ENCODE data around the gene PRRC2C.

Gene PRRC2C

GRCh38 chr1:171616586-171616985 lies 131.3 kb downstream of the PRRC2C start:
- Histone ChIP-seq H3K4me1 (ENCODE audit: control insufficient read depth, low read depth, low read length) (no peaks in the 10 kb centered on the region), H3K56ac (ENCODE audit: low read length) (no peak overlapping the region), H3K4me3 (ENCODE audit: low read length) (no peak overlapping the region), H3K27me3 (ENCODE audit: insufficient read depth, low read length, poor library complexity) (no peaks in the 10 kb centered on the region), H3K4me2 (ENCODE audit: low read length) (no peak overlapping the region), H3K79me1 (ENCODE audit: low read length) (no peaks in the 10 kb centered on the region), H3K79me2 (ENCODE audit: control insufficient read depth, insufficient read depth, low read length) (no peaks in the 10 kb centered on the region), H2BK120ac (ENCODE audit: low read depth, low read length) (no peak overlapping the region), H3K9ac (ENCODE audit: low read length) (no peak overlapping the region), H4K8ac (ENCODE audit: low read depth, low read length) (no peak overlapping the region), H3K4ac (ENCODE audit: low read depth, low read length) (no peak overlapping the region), H2BK15ac (replicated peaks; ENCODE audit: low read depth) (no peak overlapping the region), H4K5ac (ENCODE audit: low read length) (no peak overlapping the region), H3K27ac (ENCODE audit: low read depth, low read length) (no peak overlapping the region), H3K36me3 (ENCODE audit: control insufficient read depth, insufficient read depth, low read length) (no peaks in the 10 kb centered on the region), H2AK5ac (ENCODE audit: low read length) (no peak overlapping the region), H3K18ac (ENCODE audit: low read length) (no peak overlapping the region), H2BK5ac (ENCODE audit: low read length) (no peak overlapping the region), H3K23ac (ENCODE audit: low read length) (no peak overlapping the region)
- no peak for DNase-seq
- WGBS (ENCODE audit: extremely low coverage, insufficient coverage, low lambda C conversion rate): no CpG with 5 or more reads among the region's 2 CpGs

DNA sequence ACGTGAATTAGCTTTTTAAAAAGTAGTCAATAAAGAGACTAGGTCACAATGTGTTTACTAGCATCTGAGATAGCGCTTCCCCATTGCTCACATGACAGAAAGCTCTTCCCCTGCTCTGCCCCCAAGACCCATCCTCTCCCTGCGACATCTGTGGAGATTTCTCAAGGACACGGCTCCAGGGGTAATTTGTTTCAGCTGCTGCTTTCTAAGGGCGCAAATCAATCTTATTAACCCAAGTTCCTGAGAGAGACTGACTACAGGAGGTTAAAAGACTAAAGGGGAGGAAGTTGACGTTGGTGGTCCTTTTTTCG lies 136.8 kb downstream of the PRRC2C start, which contains the start of gene MYOCOS:
TSS of gene MYOCOS (plus strand) at position 92 of the 311 bp plus-strand sequence. CDS start 1,641 bp downstream, outside the sequence.
- H3K27ac ChIP-seq (ENCODE audit: low read depth, low read length): no peak within 1 kb of the TSS
- H4K5ac ChIP-seq (ENCODE audit: low read length): no peak within 1 kb of the TSS
- H3K9ac ChIP-seq (ENCODE audit: low read length): no peak within 1 kb of the TSS
- no peaks in the 10 kb centered on the region for H3K27me3 ChIP-seq (ENCODE audit: insufficient read depth, low read length, poor library complexity)
- no peaks in the 10 kb centered on the region for H3K79me2 ChIP-seq (ENCODE audit: control insufficient read depth, insufficient read depth, low read length)
- no peak for DNase-seq
- WGBS (ENCODE audit: extremely low coverage, insufficient coverage, low lambda C conversion rate): no CpG with 5 or more reads among the region's 7 CpGs
- no peak within 1 kb of the TSS for H3K4me2 ChIP-seq (ENCODE audit: low read length)
- no peak within 1 kb of the TSS for H3K23ac ChIP-seq (ENCODE audit: low read length)
- no peak within 1 kb of the TSS for H3K4me3 ChIP-seq (ENCODE audit: low read length)
- no peak within 1 kb of the TSS for H3K18ac ChIP-seq (ENCODE audit: low read length)
- H2AK5ac ChIP-seq (ENCODE audit: low read length): no peak within 1 kb of the TSS
- no peak within 1 kb of the TSS for H2BK5ac ChIP-seq (ENCODE audit: low read length)
- no peaks in the 10 kb centered on the region for H3K79me1 ChIP-seq (ENCODE audit: low read length)
- no peaks in the 10 kb centered on the region for H3K36me3 ChIP-seq (ENCODE audit: control insufficient read depth, insufficient read depth, low read length)
- no peaks in the 10 kb centered on the region for H3K4me1 ChIP-seq (ENCODE audit: control insufficient read depth, low read depth, low read length)
- no peak within 1 kb of the TSS for H2BK120ac ChIP-seq (ENCODE audit: low read depth, low read length)
- H4K8ac ChIP-seq (ENCODE audit: low read depth, low read length): no peak within 1 kb of the TSS
- H3K56ac ChIP-seq (ENCODE audit: low read length): no peak within 1 kb of the TSS
- no peak within 1 kb of the TSS for H3K4ac ChIP-seq (ENCODE audit: low read depth, low read length)
- no peak within 1 kb of the TSS for H2BK15ac ChIP-seq (replicated peaks; ENCODE audit: low read depth)

DNA sequence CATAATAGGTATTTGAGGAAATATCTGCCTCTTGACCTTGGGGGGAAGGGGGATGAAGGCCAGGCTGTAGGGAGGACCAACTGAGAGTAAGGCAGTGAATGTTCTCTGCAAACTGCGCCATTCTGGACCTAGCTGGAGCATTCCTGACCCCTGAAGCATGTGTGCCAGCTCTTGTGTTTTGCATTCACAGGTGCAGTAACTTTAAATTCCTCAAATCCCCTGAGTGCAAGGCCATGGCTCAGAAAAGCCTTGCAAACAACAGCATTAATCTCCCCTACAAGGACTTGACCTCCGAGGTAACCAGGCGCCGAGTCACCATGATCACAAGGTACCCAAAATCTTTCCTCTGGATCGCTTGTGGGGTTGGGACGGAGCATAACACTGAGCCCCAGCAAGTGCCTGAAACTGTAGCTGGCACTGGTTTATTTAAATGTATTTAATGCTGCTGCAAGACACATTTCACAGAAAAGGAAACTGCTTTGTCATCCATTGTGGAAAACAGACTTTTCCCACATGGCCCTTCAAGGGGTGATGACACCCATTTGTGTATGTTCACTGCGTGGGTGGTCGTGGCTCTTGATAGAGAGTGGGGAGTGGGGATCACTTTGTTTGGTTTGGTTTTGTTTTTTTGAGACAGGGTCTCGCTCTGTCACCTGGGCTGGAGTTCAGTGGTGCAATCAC lies 138.5 kb downstream of the PRRC2C start:
- Histone ChIP-seq H3K36me3 (ENCODE audit: control insufficient read depth, insufficient read depth, low read length) (no peaks in the 10 kb centered on the region), H3K56ac (ENCODE audit: low read length) (no peak overlapping the region), H2BK15ac (replicated peaks; ENCODE audit: low read depth) (no peak overlapping the region), H3K18ac (ENCODE audit: low read length) (no peak overlapping the region), H3K79me1 (ENCODE audit: low read length) (no peaks in the 10 kb centered on the region), H3K4me3 (ENCODE audit: low read length) (no peak overlapping the region), H2AK5ac (ENCODE audit: low read length) (no peak overlapping the region), H3K79me2 (ENCODE audit: control insufficient read depth, insufficient read depth, low read length) (no peaks in the 10 kb centered on the region), H4K5ac (ENCODE audit: low read length) (no peak overlapping the region), H2BK5ac (ENCODE audit: low read length) (no peak overlapping the region), H2BK120ac (ENCODE audit: low read depth, low read length) (no peak overlapping the region), H3K27ac (ENCODE audit: low read depth, low read length) (no peak overlapping the region), H3K9ac (ENCODE audit: low read length) (no peak overlapping the region), H3K23ac (ENCODE audit: low read length) (no peak overlapping the region), H3K4ac (ENCODE audit: low read depth, low read length) (no peak overlapping the region), H3K4me2 (ENCODE audit: low read length) (no peak overlapping the region), H3K4me1 (ENCODE audit: control insufficient read depth, low read depth, low read length) (no peaks in the 10 kb centered on the region), H4K8ac (ENCODE audit: low read depth, low read length) (no peak overlapping the region), H3K27me3 (ENCODE audit: insufficient read depth, low read length, poor library complexity) (no peaks in the 10 kb centered on the region)
- no peak for DNase-seq
- no CpG with 5 or more reads among the region's 9 CpGs for WGBS (ENCODE audit: extremely low coverage, insufficient coverage, low lambda C conversion rate)

GRCh38 chr1:171625225-171625624 lies 139.9 kb downstream of the PRRC2C start:
- Histone ChIP-seq H3K18ac (ENCODE audit: low read length) (no peak overlapping the region), H3K4me1 (ENCODE audit: control insufficient read depth, low read depth, low read length) (no peaks in the 10 kb centered on the region), H3K27me3 (ENCODE audit: insufficient read depth, low read length, poor library complexity) (no peaks in the 10 kb centered on the region), H2BK120ac (ENCODE audit: low read depth, low read length) (no peak overlapping the region), H4K8ac (ENCODE audit: low read depth, low read length) (no peak overlapping the region), H3K9ac (ENCODE audit: low read length) (no peak overlapping the region), H3K27ac (ENCODE audit: low read depth, low read length) (no peak overlapping the region), H3K56ac (ENCODE audit: low read length) (no peak overlapping the region), H2BK5ac (ENCODE audit: low read length) (no peak overlapping the region), H3K79me1 (ENCODE audit: low read length) (no peaks in the 10 kb centered on the region), H3K36me3 (ENCODE audit: control insufficient read depth, insufficient read depth, low read length) (no peaks in the 10 kb centered on the region), H3K79me2 (ENCODE audit: control insufficient read depth, insufficient read depth, low read length) (no peaks in the 10 kb centered on the region), H2AK5ac (ENCODE audit: low read length) (no peak overlapping the region), H3K4ac (ENCODE audit: low read depth, low read length) (no peak overlapping the region), H2BK15ac (replicated peaks; ENCODE audit: low read depth) (no peak overlapping the region), H3K4me3 (ENCODE audit: low read length) (no peak overlapping the region), H3K4me2 (ENCODE audit: low read length) (no peak overlapping the region), H4K5ac (ENCODE audit: low read length) (no peak overlapping the region), H3K23ac (ENCODE audit: low read length) (no peak overlapping the region)
- no peak for DNase-seq
- no CpG with 5 or more reads among the region's 1 CpG for WGBS (ENCODE audit: extremely low coverage, insufficient coverage, low lambda C conversion rate)

DNA sequence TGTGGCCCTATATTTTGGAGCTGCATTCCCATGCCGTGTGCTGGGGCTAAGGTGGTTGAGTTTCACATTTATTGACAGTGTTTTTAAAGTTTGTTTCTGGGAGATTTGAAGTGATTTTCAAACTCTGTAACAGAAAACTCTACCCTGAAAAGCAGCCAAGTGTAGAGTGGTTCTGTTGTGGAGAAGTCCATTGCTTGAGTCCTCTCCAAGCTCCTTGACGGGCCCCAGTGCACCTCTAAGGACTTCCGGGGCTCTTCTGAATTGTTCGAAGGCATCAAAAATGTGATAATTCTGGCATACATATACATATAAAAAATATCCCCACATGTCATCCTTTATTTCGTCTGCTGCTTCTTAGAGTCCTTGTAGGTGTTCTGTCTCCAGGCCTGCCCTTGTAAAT lies 141.7 kb downstream of the PRRC2C start:
- no peak overlapping the region for H3K27ac ChIP-seq (ENCODE audit: low read depth, low read length)
- H2BK5ac ChIP-seq (ENCODE audit: low read length): no peak overlapping the region
- H4K5ac ChIP-seq (ENCODE audit: low read length): no peak overlapping the region
- no peak overlapping the region for H2BK15ac ChIP-seq (replicated peaks; ENCODE audit: low read depth)
- H3K36me3 ChIP-seq (ENCODE audit: control insufficient read depth, insufficient read depth, low read length): no peaks in the 10 kb centered on the region
- WGBS (ENCODE audit: extremely low coverage, insufficient coverage, low lambda C conversion rate): no CpG with 5 or more reads among the region's 5 CpGs
- no peak overlapping the region for H3K4me2 ChIP-seq (ENCODE audit: low read length)
- H3K27me3 ChIP-seq (ENCODE audit: insufficient read depth, low read length, poor library complexity): no peaks in the 10 kb centered on the region
- H3K4ac ChIP-seq (ENCODE audit: low read depth, low read length): no peak overlapping the region
- H3K56ac ChIP-seq (ENCODE audit: low read length): no peak overlapping the region
- no peak overlapping the region for H4K8ac ChIP-seq (ENCODE audit: low read depth, low read length)
- no peaks in the 10 kb centered on the region for H3K79me2 ChIP-seq (ENCODE audit: control insufficient read depth, insufficient read depth, low read length)
- no peak overlapping the region for H3K4me3 ChIP-seq (ENCODE audit: low read length)
- no peak overlapping the region for H2BK120ac ChIP-seq (ENCODE audit: low read depth, low read length)
- H3K79me1 ChIP-seq (ENCODE audit: low read length): no peaks in the 10 kb centered on the region
- no peak overlapping the region for H3K23ac ChIP-seq (ENCODE audit: low read length)
- no peak for DNase-seq
- no peaks in the 10 kb centered on the region for H3K4me1 ChIP-seq (ENCODE audit: control insufficient read depth, low read depth, low read length)
- no peak overlapping the region for H3K18ac ChIP-seq (ENCODE audit: low read length)
- no peak overlapping the region for H3K9ac ChIP-seq (ENCODE audit: low read length)
- no peak overlapping the region for H2AK5ac ChIP-seq (ENCODE audit: low read length)

GRCh38 chr1:171628225-171628624 lies 142.9 kb downstream of the PRRC2C start:
- no CpG with 5 or more reads among the region's 2 CpGs for WGBS (ENCODE audit: extremely low coverage, insufficient coverage, low lambda C conversion rate)
- Histone ChIP-seq H3K27ac (ENCODE audit: low read depth, low read length) (no peak overlapping the region), H4K8ac (ENCODE audit: low read depth, low read length) (no peak overlapping the region)

More at GRCh38 chr1:171628225-171628624, 142.9 kb downstream of the PRRC2C start:
- no peak overlapping the region for H3K4ac ChIP-seq (ENCODE audit: low read depth, low read length)
- no peak overlapping the region for H3K56ac ChIP-seq (ENCODE audit: low read length)
- H2BK15ac ChIP-seq (replicated peaks; ENCODE audit: low read depth): no peak overlapping the region
- H2AK5ac ChIP-seq (ENCODE audit: low read length): no peak overlapping the region
- H3K18ac ChIP-seq (ENCODE audit: low read length): no peak overlapping the region
- no peak overlapping the region for H3K4me2 ChIP-seq (ENCODE audit: low read length)
- H3K9ac ChIP-seq (ENCODE audit: low read length): no peak overlapping the region
- H3K23ac ChIP-seq (ENCODE audit: low read length): no peak overlapping the region
- no peaks in the 10 kb centered on the region for H3K79me2 ChIP-seq (ENCODE audit: control insufficient read depth, insufficient read depth, low read length)
- H3K79me1 ChIP-seq (ENCODE audit: low read length): no peaks in the 10 kb centered on the region
- H3K4me1 ChIP-seq (ENCODE audit: control insufficient read depth, low read depth, low read length): no peaks in the 10 kb centered on the region
- H4K5ac ChIP-seq (ENCODE audit: low read length): no peak overlapping the region
- H3K27me3 ChIP-seq (ENCODE audit: insufficient read depth, low read length, poor library complexity): no peaks in the 10 kb centered on the region
- H2BK120ac ChIP-seq (ENCODE audit: low read depth, low read length): no peak overlapping the region
- H3K36me3 ChIP-seq (ENCODE audit: control insufficient read depth, insufficient read depth, low read length): no peaks in the 10 kb centered on the region
- no peak for DNase-seq
- no peak overlapping the region for H2BK5ac ChIP-seq (ENCODE audit: low read length)
- H3K4me3 ChIP-seq (ENCODE audit: low read length): no peak overlapping the region
